K562 (cell line): ENCODE measurements around the gene HSPB7. TPM values are rescaled to one million over a fixed set of nuclear protein-coding genes. Genes with fewer than 3 reads are reported as not detected.
A peak's percentile ranks its signal among the peaks of the same experiment; 100 is the strongest.

Experiments
- ATF7 ChIP-seq: fragments of 450-650 bp; IDR thresholded peaks from 2 replicates; pipeline ENCODE4 v1.7.1; 2014; ENCODE audit warnings: mild to moderate bottlenecking, moderate library complexity
- BCOR ChIP-seq: fragments of 450-650 bp; IDR thresholded peaks from 2 replicates; pipeline ENCODE4 v1.6.1; 2016
- CREB1 ChIP-seq, 2 experiments: sonication (generic) in 1 of 2; formaldehyde crosslinking in 1 of 2; IDR thresholded peaks; 2 replicates each; pipeline versions ENCODE4 v1.6.1 to v1.8.0; 2012 to 2022; ENCODE audit warnings: inconsistent platforms in 1 of 2, mild to moderate bottlenecking in 1 of 2, missing genetic modification reagents in 1 of 2, moderate library complexity in 1 of 2
- CREM ChIP-seq: IDR thresholded peaks from 2 replicates; pipeline ENCODE4 v1.6.1; 2014; ENCODE audit warnings: antibody characterized with exemption, low read depth
- CTBP1 ChIP-seq: fragments of 450-650 bp; IDR thresholded peaks from 2 replicates; pipeline ENCODE4 v1.6.1; 2016; ENCODE audit warnings: borderline replicate concordance
- EZH2 ChIP-seq: IDR thresholded peaks from 2 replicates; pipeline ENCODE4 v1.6.1; 2012; ENCODE audit warnings: low read depth, mild to moderate bottlenecking, inconsistent platforms, low read length, borderline replicate concordance
- JUNB ChIP-seq: fragments of 450-650 bp; formaldehyde crosslinking; conservative IDR thresholded peaks from 2 replicates; pipeline ENCODE4 v1.4.0; 2020; ENCODE audit warnings: mild to moderate bottlenecking
- MEIS2 ChIP-seq: fragments of 450-650 bp; IDR thresholded peaks from 2 replicates; pipeline ENCODE4 v1.6.1; 2014; ENCODE audit warnings: mild to moderate bottlenecking; ENCODE audit not compliant: partially characterized antibody
- PHTF2 ChIP-seq: fragments of 250-450 bp; sonication (Bioruptor Pico); IDR thresholded peaks from 2 replicates; pipeline ENCODE4 v1.5.0; 2021; ENCODE audit warnings: mild to moderate bottlenecking
- PKNOX1 ChIP-seq: fragments of 450-650 bp; IDR thresholded peaks from 2 replicates; pipeline ENCODE4 v1.6.1; 2016
- RBM22 ChIP-seq: fragments of 200-400 bp; formaldehyde crosslinking; IDR thresholded peaks from 2 replicates; pipeline ENCODE4 v1.6.1; 2018; ENCODE audit warnings: low read length, low read depth; ENCODE audit not compliant: poor library complexity, severe bottlenecking
- SMAD4 ChIP-seq: fragments of 250-450 bp; sonication (Bioruptor Pico); conservative IDR thresholded peaks from 2 replicates; pipeline ENCODE4 v1.8.0; 2021; ENCODE audit warnings: inconsistent platforms, mild to moderate bottlenecking, moderate library complexity
- TCF3 ChIP-seq: sonication (generic); formaldehyde crosslinking; IDR thresholded peaks from 2 replicates; pipeline ENCODE4 v1.4.0; 2020; ENCODE audit warnings: mild to moderate bottlenecking, missing genetic modification reagents
- XRCC5 ChIP-seq: fragments of 200-400 bp; formaldehyde crosslinking; IDR thresholded peaks from 2 replicates; pipeline ENCODE4 v1.6.1; 2017; ENCODE audit warnings: low read depth, mild to moderate bottlenecking, low read length
- YY1 ChIP-seq, 3 experiments: IDR thresholded peaks; 2 replicates each; pipeline ENCODE4 v1.6.1; 2011; ENCODE audit warnings: low read length in 2 of 3, mild to moderate bottlenecking in 2 of 3, moderate library complexity in 2 of 3, borderline replicate concordance in 1 of 3, control low read depth in 1 of 3, low read depth in 1 of 3; ENCODE audit not compliant: insufficient read depth in 3 of 3, insufficient replicate concordance in 2 of 3, control insufficient read depth in 1 of 3, insufficient read length in 1 of 3; ENCODE audit errors: extremely low read depth in 1 of 3
- ZBTB33 ChIP-seq: sonication (generic); formaldehyde crosslinking; IDR thresholded peaks from 2 replicates; pipeline ENCODE4 v1.8.1; 2023; ENCODE audit warnings: mild to moderate bottlenecking, missing genetic modification reagents
- ZNF224 ChIP-seq: sonication (generic); formaldehyde crosslinking; IDR thresholded peaks from 2 replicates; pipeline ENCODE4 v1.8.0; 2022; ENCODE audit warnings: mild to moderate bottlenecking, missing genetic modification reagents
- ZNF518B ChIP-seq: fragments of 250-450 bp; sonication (Bioruptor Pico); IDR thresholded peaks from 2 replicates; pipeline ENCODE4 v1.5.0; 2021; ENCODE audit warnings: mild to moderate bottlenecking, moderate library complexity
- polyA plus RNA-seq, 8 experiments: library from polyadenylated mRNA; depleted of rRNA in 4 of 8; stranded (reverse) in 5 of 8; unstranded in 3 of 8; fragments of >200 nt; fragmentation: Nextera tagmentation in 2 of 8; fragmentation: Illumina TruSeq in 1 of 8; extraction: Ambion mirVana in 2 of 8; extraction: Trizol in 1 of 8; gene quantifications; 2 replicates each; pipeline versions ENCODE4 v1.2.1 to v1.2.3, GENCODE V29; 2011 to 2014; ENCODE audit warnings: inconsistent platforms in 1 of 8, missing spikeins in 1 of 8
- total RNA-seq, 7 experiments: library from RNA; depleted of rRNA in 6 of 7; stranded (reverse); fragments of >200 nt in 6 of 7; fragmentation: Illumina TruSeq in 2 of 7; extraction: Trizol in 2 of 7; gene quantifications; 2 replicates each; pipeline versions ENCODE4 v1.2.1 to v1.2.3, GENCODE V29; 2011 to 2021; ENCODE audit warnings: low replicate concordance in 1 of 7
- TF ChIP-seq, protein P1 (sequence below): sonication (generic); formaldehyde crosslinking; IDR thresholded peaks from 2 replicates; pipeline ENCODE4 v1.8.0; 2022; ENCODE audit warnings: mild to moderate bottlenecking, low read depth, missing genetic modification reagents

The HSPB7 gene
- total and polyA plus RNA-seq, 9 of the 15 experiments (the other 6 are each of a cell fraction or from before 2014, with no cell fraction given) = 0.05 to 0.19 (median 0.07) TPM; not detected in 6

GRCh38 chr1:16067127-16067768 is 49.4 kb upstream of the HSPB7 start (continued):
- TF ChIP-seq, protein P1, sequence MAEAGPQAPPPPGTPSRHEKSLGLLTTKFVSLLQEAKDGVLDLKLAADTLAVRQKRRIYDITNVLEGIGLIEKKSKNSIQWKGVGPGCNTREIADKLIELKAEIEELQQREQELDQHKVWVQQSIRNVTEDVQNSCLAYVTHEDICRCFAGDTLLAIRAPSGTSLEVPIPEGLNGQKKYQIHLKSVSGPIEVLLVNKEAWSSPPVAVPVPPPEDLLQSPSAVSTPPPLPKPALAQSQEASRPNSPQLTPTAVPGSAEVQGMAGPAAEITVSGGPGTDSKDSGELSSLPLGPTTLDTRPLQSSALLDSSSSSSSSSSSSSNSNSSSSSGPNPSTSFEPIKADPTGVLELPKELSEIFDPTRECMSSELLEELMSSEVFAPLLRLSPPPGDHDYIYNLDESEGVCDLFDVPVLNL (CRISPR knock-in tag) = no peak
- TF ChIP-seq BCOR (peak; percentile 67), CREM (no peak; the same call in 1 of the 2 replicates), RBM22 (no peak), MEIS2 (peak; percentile 28), YY1 (IDR thresholded peaks at IDR 0.05; ENCODE audit: borderline replicate concordance in 1 of 3, control insufficient read depth in 1 of 3, extremely low read depth in 1 of 3, insufficient read depth in 3 of 3, insufficient read length in 1 of 3, insufficient replicate concordance in 2 of 3, low read depth in 1 of 3, low read length in 2 of 3) (peak in 2 of 3 experiments; percentile 15 to 65), ATF7 (peak; percentile 41; the same call in 1 of the 2 replicates), PHTF2 (no peak), CREB1 (IDR thresholded peaks at IDR 0.05) (peak; percentile 25; the same call in 1 of the 2 replicates), CREB1 (CRISPR knock-in tag; IDR thresholded peaks at IDR 0.05) (no peak), SMAD4 (CRISPR knock-in tag) (no peak), TCF3 (CRISPR knock-in tag) (no peak), PKNOX1 (peak; percentile 97), XRCC5 (no peak), ZBTB33 (CRISPR knock-in tag) (no peak), ZNF224 (CRISPR knock-in tag) (no peak), ZNF518B (CRISPR knock-in tag) (no peak), EZH2 (no peak), CTBP1 (peak; percentile 36; the same call in 1 of the 2 replicates), JUNB (no peak)
